Psoas muscle (tissue), 8 donors: Measurements from ENCODE around the gene NFASC. TPM values are rescaled to one million over a fixed set of nuclear protein-coding genes. Genes with fewer than 3 reads are reported as not detected.

ENCODE experiments used
- ATAC-seq, 4 donors: fragments of 200-7000 bp; cut with Tn5 transposase; one replicate each; pipeline ENCODE4 v1.9.1; 2020; ENCODE audit warnings: moderate library complexity in 3 of 4, mild to moderate bottlenecking in 2 of 4
- DNase-seq, 2 donors: peaks; one replicate each; pipeline ENCODE4 v3.0.0-alpha.2; 2020
- H3K27ac ChIP-seq: fragments of 200-600 bp; one replicate; pipeline ENCODE4 v1.8.0; 2022
- H3K27me3 ChIP-seq, 3 donors: fragments of 200-600 bp in 1 of 3; one replicate each; pipeline versions ENCODE4 v1.6.1 to v1.8.0; 2013 to 2022; ENCODE audit warnings: low read length in 2 of 3, mild to moderate bottlenecking in 2 of 3, moderate library complexity in 1 of 3; ENCODE audit not compliant: insufficient read depth in 3 of 3
- H3K36me3 ChIP-seq, 2 donors: fragments of 200-600 bp in 1 of 2; one replicate each; pipeline versions ENCODE4 v1.6.1 to v1.8.0; 2013 to 2022; ENCODE audit warnings: low read depth in 1 of 2, mild to moderate bottlenecking in 1 of 2, moderate library complexity in 1 of 2; ENCODE audit not compliant: insufficient read depth in 1 of 2
- H3K4me1 ChIP-seq: fragments of 200-600 bp; one replicate; pipeline ENCODE4 v1.8.0; 2022
- H3K4me3 ChIP-seq: fragments of 200-600 bp; one replicate; pipeline ENCODE4 v1.8.0; 2022; ENCODE audit warnings: mild to moderate bottlenecking
- H3K9me3 ChIP-seq: fragments of 200-600 bp; one replicate; pipeline ENCODE4 v1.8.0; 2022
- WGBS, 3 donors: extraction: QIAGEN DNeasy Blood & Tissue Kit; methylation state at CpG; one replicate each; pipeline versions ENCODE4 v1.1.6 to v1.1.7; 2013; 5-methylcytosine and 5-hydroxymethylcytosine counted together
- intact Hi-C, 2 donors: fragments of 100-400 bp; cut with DNase I; formaldehyde crosslinking; loops; one replicate each; pipeline versions ENCODE4 v1.11.0 to v1.14.2; 2022
- polyA plus RNA-seq, 3 donors: library from polyadenylated mRNA; stranded (reverse); fragments of 200-250 nt; gene quantifications; one replicate each; pipeline ENCODE4 v1.2.3, GENCODE V29; 2013
- total RNA-seq, 4 donors: library from RNA; stranded (reverse); fragmentation: NEBNext Ultra II Directional in 2 of 4; extraction: Animal tissue kit (Norgen Biotek cat#: 25700) in 2 of 4; gene quantifications; one replicate each; pipeline versions ENCODE4 v1.2.1 to v1.2.4, GENCODE V29; 2021 to 2023
- TF ChIP-seq, protein P1 (sequence below): fragments of 200-600 bp; IDR thresholded peaks from one replicate; pipeline ENCODE4 v1.8.0; 2022; ENCODE audit warnings: antibody characterized with exemption
- donor health status: healthy with polysubstance abuse.
- donor health status: DM: no; HTN: no; CAD: no; lungs with moderate emphysema.
- donor health status: Bipolar disorder and iron deficiency.
- donor health status: healthy.
- donor health status: DM: yes; HTN: yes; CAD: no.
- donor health status: DM: no; HTN: no; CAD: no.
- donor health status: DM: no; HTN: no; CAD: no.
- donor health status: DM: yes; HTN: yes; CAD: no.

NFASC gene
- total and polyA plus RNA-seq, 7 donors = 0.46 to 7.5 (median 0.90) TPM

DNA sequence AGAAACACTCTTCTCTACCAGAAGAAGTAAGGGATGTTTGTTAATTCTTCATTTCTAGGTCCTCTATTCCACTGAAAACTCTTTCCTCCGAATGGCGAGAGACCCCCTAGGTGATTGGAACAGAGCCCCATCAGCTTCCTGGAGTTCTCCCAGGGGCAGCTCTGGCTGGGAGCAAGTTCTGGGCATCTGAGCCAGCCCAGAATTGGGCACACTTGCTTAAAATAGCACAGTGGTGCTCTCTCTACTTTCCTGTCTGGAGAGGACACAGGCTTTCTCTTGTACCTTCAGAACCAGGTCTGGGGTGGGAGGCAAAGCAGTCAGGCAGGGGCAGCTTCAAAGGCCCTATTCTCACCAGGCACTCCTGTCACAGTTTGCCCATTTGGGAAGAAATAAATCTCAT lies 89.2 kb downstream of the NFASC start:
- no peak overlapping the region for H3K4me3 ChIP-seq
- ATAC-seq (peak in 1 of 4 donors; percentile 43), DNase-seq (no peak)
- peaks cover 14% of the 10 kb centered on the region for H3K4me1 ChIP-seq
- TF ChIP-seq, protein P1, sequence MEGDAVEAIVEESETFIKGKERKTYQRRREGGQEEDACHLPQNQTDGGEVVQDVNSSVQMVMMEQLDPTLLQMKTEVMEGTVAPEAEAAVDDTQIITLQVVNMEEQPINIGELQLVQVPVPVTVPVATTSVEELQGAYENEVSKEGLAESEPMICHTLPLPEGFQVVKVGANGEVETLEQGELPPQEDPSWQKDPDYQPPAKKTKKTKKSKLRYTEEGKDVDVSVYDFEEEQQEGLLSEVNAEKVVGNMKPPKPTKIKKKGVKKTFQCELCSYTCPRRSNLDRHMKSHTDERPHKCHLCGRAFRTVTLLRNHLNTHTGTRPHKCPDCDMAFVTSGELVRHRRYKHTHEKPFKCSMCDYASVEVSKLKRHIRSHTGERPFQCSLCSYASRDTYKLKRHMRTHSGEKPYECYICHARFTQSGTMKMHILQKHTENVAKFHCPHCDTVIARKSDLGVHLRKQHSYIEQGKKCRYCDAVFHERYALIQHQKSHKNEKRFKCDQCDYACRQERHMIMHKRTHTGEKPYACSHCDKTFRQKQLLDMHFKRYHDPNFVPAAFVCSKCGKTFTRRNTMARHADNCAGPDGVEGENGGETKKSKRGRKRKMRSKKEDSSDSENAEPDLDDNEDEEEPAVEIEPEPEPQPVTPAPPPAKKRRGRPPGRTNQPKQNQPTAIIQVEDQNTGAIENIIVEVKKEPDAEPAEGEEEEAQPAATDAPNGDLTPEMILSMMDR = no peak
- H3K36me3 ChIP-seq = no peaks in the 10 kb centered on the region
- H3K27me3 ChIP-seq = peaks cover 0 to 3% (median 0%) of the 10 kb centered on the region in 3 donors
- no peak overlapping the region for H3K27ac ChIP-seq
- no peaks in the 10 kb centered on the region for H3K9me3 ChIP-seq
- 29 to 45% (median 37%) methylated on average over 2 of the region's 2 CpGs for WGBS, 3 donors
- intact Hi-C loops = no loop called here

DNA sequence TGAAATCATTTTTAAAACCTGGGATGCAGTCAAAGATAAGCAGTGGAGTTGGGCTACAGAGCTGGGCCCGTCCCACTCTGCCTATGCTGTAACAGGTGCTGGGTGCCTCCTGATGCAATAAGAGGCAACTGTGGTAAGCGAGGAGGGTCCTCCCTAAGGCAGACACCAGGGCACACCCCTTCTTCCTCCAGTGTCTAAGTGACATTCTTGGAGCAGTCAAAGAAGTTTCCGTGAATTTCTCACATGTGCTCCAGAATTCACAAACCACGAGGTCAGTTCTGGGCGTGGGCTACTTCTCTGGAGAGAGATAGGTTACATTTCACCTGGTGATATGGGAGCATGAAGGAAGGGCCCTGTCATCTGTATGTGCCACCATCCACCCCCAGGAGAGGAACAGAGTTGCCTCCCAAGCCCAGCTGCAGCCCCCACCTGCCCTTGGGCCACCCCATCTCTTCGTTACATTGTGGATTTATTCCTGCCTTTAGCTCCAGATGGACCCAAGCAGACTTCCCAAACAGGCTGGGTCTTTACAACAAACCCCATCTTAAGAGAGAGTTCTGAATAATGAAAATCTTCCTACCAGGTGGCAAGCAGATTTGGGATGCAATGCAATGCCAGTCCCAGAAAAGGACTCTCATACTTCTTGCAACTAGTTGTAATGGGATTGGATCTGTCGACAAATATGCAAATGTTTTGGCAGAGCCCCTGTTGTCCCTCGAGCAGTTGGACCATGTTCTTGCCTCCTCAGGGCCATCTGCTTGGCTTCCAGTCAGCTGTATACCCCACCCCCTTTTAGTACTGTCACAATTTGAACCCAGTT lies 89.9 kb downstream of the NFASC start:
- intact Hi-C loops = no loop called here
- no peak overlapping the region for H3K4me3 ChIP-seq
- peaks cover 14% of the 10 kb centered on the region for H3K4me1 ChIP-seq
- peak in 1 of 4 donors; percentile 36 for ATAC-seq
- WGBS, 3 donors = 58 to 66% (median 61%) methylated on average over 8 of the region's 8 CpGs
- H3K27ac ChIP-seq = no peak overlapping the region
- H3K27me3 ChIP-seq = peaks cover 0 to 3% (median 0%) of the 10 kb centered on the region in 3 donors
- H3K9me3 ChIP-seq = no peaks in the 10 kb centered on the region
- no peaks in the 10 kb centered on the region for H3K36me3 ChIP-seq
- DNase-seq = no peak
- TF ChIP-seq, protein P1 = no peak

DNA sequence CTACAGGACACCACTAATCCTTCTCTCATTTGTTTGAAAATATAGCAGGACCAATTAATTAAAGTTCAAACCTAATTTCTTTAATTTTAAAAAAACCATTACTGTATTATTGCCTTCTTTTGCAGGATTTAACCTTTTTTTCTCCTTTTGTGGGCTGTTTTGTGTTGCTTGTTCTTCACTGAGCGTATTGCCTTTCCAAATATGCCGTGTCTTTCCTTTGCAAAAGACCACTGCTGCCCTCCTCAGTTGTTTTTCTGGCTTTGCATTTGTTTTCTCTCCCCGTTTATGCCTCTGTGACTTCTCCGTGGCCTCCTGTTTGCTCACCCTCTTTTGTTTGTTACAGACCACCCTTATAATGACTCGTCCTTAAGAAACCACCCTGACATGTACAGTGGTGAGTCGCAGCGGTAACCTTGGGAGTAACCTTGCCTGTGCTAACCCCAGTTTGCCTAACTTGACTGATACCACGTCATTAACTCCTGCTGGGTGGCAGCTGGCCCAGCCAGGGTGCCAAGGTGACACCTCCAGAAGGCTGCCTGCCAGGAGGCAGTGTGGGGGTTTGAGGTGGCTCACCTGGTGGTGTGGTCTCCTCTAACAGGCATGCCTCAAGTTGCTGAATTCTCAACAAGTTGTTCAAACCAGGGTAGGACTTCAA lies 91.2 kb downstream of the NFASC start:
- H3K4me1 ChIP-seq = peaks cover 14% of the 10 kb centered on the region
- DNase-seq (no peak), ATAC-seq (no peak)
- intact Hi-C loops = no loop called here
- no peak overlapping the region for H3K4me3 ChIP-seq
- no peaks in the 10 kb centered on the region for H3K9me3 ChIP-seq
- 65 to 76% (median 76%) methylated on average over 8 of the region's 8 CpGs for WGBS, 3 donors
- no peak overlapping the region for H3K27ac ChIP-seq
- H3K36me3 ChIP-seq = no peaks in the 10 kb centered on the region
- H3K27me3 ChIP-seq = peaks cover 0 to 3% (median 0%) of the 10 kb centered on the region in 3 donors
- TF ChIP-seq, protein P1 = no peak

DNA sequence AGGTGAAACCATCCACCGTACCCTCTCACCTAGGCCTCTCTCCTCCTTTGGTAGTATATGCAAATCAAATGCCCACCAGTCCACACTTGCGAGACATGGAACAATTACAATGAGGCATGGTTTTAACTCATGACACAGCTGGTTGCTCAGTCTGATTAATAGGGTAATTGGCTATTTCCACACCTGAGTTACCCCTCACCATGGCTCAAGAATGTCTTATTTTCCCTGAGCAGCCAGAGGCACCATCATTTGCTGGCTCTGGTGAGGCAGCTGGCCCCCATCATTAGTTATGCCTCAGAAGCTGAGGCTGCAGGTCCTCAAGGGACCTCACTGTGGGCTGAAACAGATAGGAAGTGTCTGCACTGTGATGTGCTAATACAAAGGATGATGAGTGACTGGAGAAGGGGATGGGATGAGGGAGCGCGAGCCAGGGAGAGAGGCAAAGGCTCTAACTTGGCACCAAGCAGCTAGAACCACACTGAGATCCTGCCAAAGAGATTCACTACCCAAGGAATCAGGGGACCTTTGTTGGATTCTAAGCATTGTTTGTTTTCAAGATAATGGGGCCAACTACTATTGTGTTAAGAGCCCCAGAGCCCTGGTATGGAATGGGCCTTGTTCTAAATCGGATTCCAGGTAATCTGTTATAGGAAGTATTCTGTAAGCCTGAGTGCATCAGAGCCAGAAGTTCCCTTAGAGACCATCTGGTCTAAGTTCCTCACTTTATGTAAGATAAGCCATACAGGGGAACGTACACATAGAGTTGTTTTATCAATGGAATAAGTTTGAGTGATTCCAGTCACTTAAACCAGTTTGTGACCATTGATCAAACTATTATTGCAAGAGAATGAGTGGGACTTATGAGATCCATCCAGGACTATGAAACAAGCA lies 92.3 kb downstream of the NFASC start:
- TF ChIP-seq, protein P1 = no peak
- ATAC-seq (no peak), DNase-seq (no peak)
- intact Hi-C loops = no loop called here
- Histone ChIP-seq H3K4me1 (peaks cover 14% of the 10 kb centered on the region), H3K9me3 (no peaks in the 10 kb centered on the region), H3K27me3 (peaks cover 0 to 6% (median 0%) of the 10 kb centered on the region in 3 donors), H3K27ac (no peak overlapping the region), H3K36me3 (no peaks in the 10 kb centered on the region), H3K4me3 (no peak overlapping the region)
- 90 to 91% (median 90%) methylated on average over 6 of the region's 6 CpGs for WGBS, 3 donors
